K562 (cell line): ENCODE results near the gene SLC4A5. TPM values are rescaled to one million over a fixed set of nuclear protein-coding genes. Genes with fewer than 3 reads are reported as not detected.

Experiments
- AFF1 ChIP-seq, 2 experiments: fragments of 450-650 bp; IDR thresholded peaks; 2 replicates each; pipeline ENCODE4 v1.6.1; 2018; ENCODE audit warnings: mild to moderate bottlenecking in 2 of 2, low read depth in 1 of 2; ENCODE audit not compliant: partially characterized antibody in 2 of 2
- CCNT2 ChIP-seq: IDR thresholded peaks from 2 replicates; pipeline ENCODE4 v1.6.1; 2011; ENCODE audit warnings: borderline replicate concordance, low read depth, mild to moderate bottlenecking, moderate library complexity, mixed read lengths, low read length; ENCODE audit not compliant: insufficient read length; ENCODE audit errors: extremely low read depth
- ESRRA ChIP-seq: fragments of 450-650 bp; IDR thresholded peaks from 2 replicates; pipeline ENCODE4 v1.6.1; 2014; ENCODE audit warnings: low read depth, mild to moderate bottlenecking, moderate library complexity, borderline replicate concordance
- FOXA3 ChIP-seq, 2 experiments: fragments of 450-650 bp in 1 of 2; sonication (generic) in 1 of 2; formaldehyde crosslinking; IDR thresholded peaks in 1 of 2; conservative IDR thresholded peaks in 1 of 2; 2 replicates each; pipeline versions ENCODE4 v1.4.0 to v1.8.0; 2020 to 2022; ENCODE audit warnings: mild to moderate bottlenecking in 2 of 2, missing genetic modification reagents in 1 of 2
- JUND ChIP-seq, 2 experiments: IDR thresholded peaks; 2 replicates in 1 of 2; 3 replicates in 1 of 2; pipeline ENCODE4 v1.6.1; 2011; ENCODE audit warnings: borderline replicate concordance in 2 of 2, low read depth in 2 of 2, low read length in 2 of 2, improper control_type of control experiment in 1 of 2, missing biosample characterization in 1 of 2, missing genetic modification characterization in 1 of 2, missing genetic modification reagents in 1 of 2
- SMARCA4 ChIP-seq: fragments of 450-650 bp; IDR thresholded peaks from 2 replicates; pipeline ENCODE4 v1.6.1; 2016
- ZBTB12 ChIP-seq: fragments of 250-450 bp; sonication (Bioruptor Pico); IDR thresholded peaks from 2 replicates; pipeline ENCODE4 v1.4.0; 2020
- polyA plus RNA-seq, 8 experiments: library from polyadenylated mRNA; depleted of rRNA in 4 of 8; stranded (reverse) in 5 of 8; unstranded in 3 of 8; fragments of >200 nt; fragmentation: Nextera tagmentation in 2 of 8; fragmentation: Illumina TruSeq in 1 of 8; extraction: Ambion mirVana in 2 of 8; extraction: Trizol in 1 of 8; gene quantifications; 2 replicates each; pipeline versions ENCODE4 v1.2.1 to v1.2.3, GENCODE V29; 2011 to 2014; ENCODE audit warnings: inconsistent platforms in 1 of 8, missing spikeins in 1 of 8
- total RNA-seq, 7 experiments: library from RNA; depleted of rRNA in 6 of 7; stranded (reverse); fragments of >200 nt in 6 of 7; fragmentation: Illumina TruSeq in 2 of 7; extraction: Trizol in 2 of 7; gene quantifications; 2 replicates each; pipeline versions ENCODE4 v1.2.1 to v1.2.3, GENCODE V29; 2011 to 2021; ENCODE audit warnings: low replicate concordance in 1 of 7

SLC4A5 gene
- total and polyA plus RNA-seq, 9 of the 15 experiments (the other 6 are each of a cell fraction or from before 2014, with no cell fraction given): 0.03 to 0.77 (median 0.14) TPM; not detected in 1

- TF ChIP-seq AFF1 (IDR thresholded peaks at IDR 0.05; ENCODE audit: low read depth in 1 of 2, partially characterized antibody in 2 of 2) (no peak), JUND (IDR thresholded peaks at IDR 0.05; ENCODE audit: borderline replicate concordance, low read depth, low read length) (peak; percentile 50), JUND (tag; IDR thresholded peaks at IDR 0.05; ENCODE audit: borderline replicate concordance, low read depth, low read length) (peak; percentile 72; the same call in 2 of the 3 replicates), ZBTB12 (no peak), FOXA3 (CRISPR knock-in tag; conservative IDR thresholded peaks at IDR 0.05 in 1 of 2, IDR thresholded peaks at IDR 0.05 in 1 of 2) (no peak), CCNT2 (no peak), ESRRA (peak; percentile 82), SMARCA4 (peak; percentile 80)
- TF ChIP-seq, all 486 proteins: peak for 47
These were observed 100.7 kb downstream of the SLC4A5 start (continued) for GRCh38 chr2:74242354-74243071.
